ENCODE measurements around the gene SRXN1.

Gene SRXN1

DNA sequence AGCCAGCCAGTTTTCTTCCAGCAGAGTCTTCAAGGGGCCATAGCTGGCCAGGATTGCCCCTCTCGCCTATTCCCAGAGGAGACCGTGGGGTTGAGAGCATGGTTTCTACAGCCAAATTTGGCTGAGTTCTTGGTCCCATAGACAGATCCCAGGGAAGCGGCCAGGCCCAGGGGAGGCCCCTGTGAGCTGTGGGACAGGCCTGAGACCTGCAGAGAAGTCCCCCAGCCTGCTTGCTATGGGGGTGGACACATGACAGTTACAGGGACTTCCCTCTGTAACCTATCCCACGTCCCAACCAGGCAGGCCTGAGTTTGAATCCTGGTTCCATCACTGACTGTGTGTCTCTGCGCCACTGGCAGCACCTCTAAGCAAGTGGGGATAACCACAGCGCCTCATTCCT is 45.5 kb downstream of the SRXN1 start:
- no peak for DNase-seq (ENCODE audit: low read depth in 2 of 2)

- no peak for DNase-seq (ENCODE audit: low read depth in 2 of 2)
Measured at GRCh38 chr20:605237-605636, 47.8 kb downstream of the SRXN1 start.

DNA sequence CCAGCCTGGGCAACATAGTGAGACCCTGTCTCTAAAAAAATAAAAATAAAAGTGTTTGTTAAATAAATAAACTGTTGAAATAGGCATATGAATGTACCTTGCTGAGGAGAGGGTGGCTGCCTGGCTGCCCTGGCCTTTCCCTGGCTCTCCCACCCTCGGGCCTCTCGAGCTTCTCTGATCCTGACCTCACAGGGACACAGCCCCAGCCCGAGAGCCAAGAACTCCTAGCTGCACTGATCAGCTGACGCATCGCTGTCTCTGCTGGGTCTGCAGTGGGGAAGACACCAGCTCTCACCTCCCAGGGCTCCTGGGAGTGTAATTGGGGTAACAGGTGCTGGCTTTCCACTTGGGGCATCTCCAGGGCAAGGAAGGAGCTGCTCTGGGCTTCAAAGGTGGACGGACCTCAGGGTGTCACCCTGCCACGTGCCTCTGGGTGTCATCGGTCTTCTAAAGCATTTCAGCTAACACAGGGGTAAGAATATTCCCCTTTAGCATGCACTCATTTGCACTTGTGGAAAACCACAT is 49.8 kb downstream of the SRXN1 start:
- DNase-seq (ENCODE audit: low read depth in 2 of 2) = no peak

GRCh38 chr20:602111-602970 is 50.7 kb downstream of the SRXN1 start:
- no peak for DNase-seq (ENCODE audit: low read depth in 2 of 2)

- DNase-seq (ENCODE audit: low read depth in 2 of 2) = no peak
Measured at GRCh38 chr20:600736-601135, 52.3 kb downstream of the SRXN1 start.

- no peak for DNase-seq (ENCODE audit: low read depth in 2 of 2)
Measured at GRCh38 chr20:600141-600540, 52.9 kb downstream of the SRXN1 start.

DNA sequence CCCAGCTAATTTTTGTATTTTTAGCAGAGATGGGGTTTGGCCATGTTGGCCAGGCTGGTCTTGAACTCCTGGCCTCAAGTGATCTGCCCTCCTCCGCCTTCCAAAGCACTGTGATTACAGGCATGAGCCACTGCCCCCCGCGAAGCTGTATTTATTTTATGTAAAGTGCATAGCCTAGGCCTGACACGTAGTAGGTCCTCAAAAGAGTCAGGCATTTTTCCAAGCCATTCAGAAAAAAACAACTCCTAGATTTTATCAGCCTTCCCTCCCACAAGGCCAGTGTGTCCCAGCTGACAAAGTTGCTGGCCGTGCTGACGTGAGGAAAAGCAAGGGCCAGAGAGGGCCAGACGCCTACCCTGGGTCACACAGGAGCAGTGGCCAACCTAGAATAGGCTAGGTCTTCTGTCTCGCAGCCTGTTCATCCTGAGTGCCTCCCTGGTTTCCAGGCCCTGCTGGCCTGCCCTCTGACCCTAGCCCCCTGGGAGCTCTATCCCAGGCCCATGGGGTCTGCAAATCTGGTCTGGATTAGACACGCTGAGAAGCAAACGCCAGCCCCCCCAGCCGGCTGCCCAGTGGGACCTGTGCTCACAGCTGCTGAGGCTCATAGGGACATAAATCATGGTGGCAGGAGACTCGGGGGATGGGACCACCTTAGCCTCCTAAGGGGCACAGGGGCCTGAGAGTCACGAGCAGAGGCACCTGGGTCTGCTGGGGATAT is 54.7 kb downstream of the SRXN1 start:
- no peak for DNase-seq (ENCODE audit: low read depth in 2 of 2)

DNA sequence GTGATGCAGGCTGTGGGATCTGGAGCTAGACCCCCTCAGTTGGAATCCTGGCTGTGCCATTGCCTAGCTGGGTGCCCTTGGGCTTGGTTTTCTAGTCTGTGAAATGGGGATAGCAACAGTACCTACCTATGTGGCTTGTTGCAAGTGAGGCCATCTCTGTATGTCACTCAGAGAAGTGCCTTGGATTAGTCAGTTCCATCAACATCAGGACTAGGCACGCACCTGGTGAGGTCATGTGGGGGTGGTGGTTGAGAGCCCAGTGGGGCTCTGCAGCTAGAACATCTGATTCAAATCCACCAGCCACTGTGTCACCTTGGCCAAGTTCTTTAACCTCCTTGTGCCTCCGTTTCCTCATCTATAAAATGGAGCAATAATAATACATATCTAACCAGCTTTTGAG is 55.4 kb downstream of the SRXN1 start:
- DNase-seq (ENCODE audit: low read depth in 2 of 2) = no peak

Data from fibroblast of skin of left biceps (primary cell).